LNCaP clone FGC (cell line): Measurements from ENCODE around the gene LAYN.

ENCODE experiments used
- DNase-seq: peaks from one replicate; pipeline ENCODE4 v3.0.0-alpha.2; 2011; ENCODE audit warnings: low read depth
- H3K4me3 ChIP-seq: 2 replicates; pipeline ENCODE4 v1.5.1; 2011; ENCODE audit warnings: mild to moderate bottlenecking, low read depth, low read length, control low read depth
- CTCF ChIP-seq: IDR thresholded peaks from 2 replicates; pipeline ENCODE4 v1.5.1; 2012; ENCODE audit warnings: mild to moderate bottlenecking; ENCODE audit not compliant: control insufficient read depth, insufficient read depth; ENCODE audit errors: extremely low read depth

LAYN gene

GRCh38 chr11:111559800-111560464, 19.4 kb downstream of the LAYN start:
- no peak for TF ChIP-seq CTCF
- no peak for DNase-seq
- H3K4me3 ChIP-seq, result no peak overlapping the region

- TF ChIP-seq CTCF, result no peak
- H3K4me3 ChIP-seq, result no peak overlapping the region
- no peak for DNase-seq
These were observed 20.3 kb downstream of the LAYN start for GRCh38 chr11:111560800-111561199.

GRCh38 chr11:111561306-111561705, 20.8 kb downstream of the LAYN start:
- H3K4me3 ChIP-seq, result no peak overlapping the region
- no peak for TF ChIP-seq CTCF
- DNase-seq, result no peak

GRCh38 chr11:111561791-111562325, 21.3 kb downstream of the LAYN start:
- TF ChIP-seq CTCF, result no peak
- no peak for DNase-seq
- no peak overlapping the region for H3K4me3 ChIP-seq

GRCh38 chr11:111562692-111563389, 22.3 kb downstream of the LAYN start:
- H3K4me3 ChIP-seq, result no peak overlapping the region
- no peak for TF ChIP-seq CTCF
- no peak for DNase-seq

- peak; percentile 46 for DNase-seq
- TF ChIP-seq CTCF, result peak; percentile 82
- H3K4me3 ChIP-seq, result no peak overlapping the region
These were observed 24.7 kb downstream of the LAYN start for GRCh38 chr11:111565114-111565720.
